ENCODE data around the gene AMBRA1.

AMBRA1 gene

GRCh38 chr11:46617134-46617971 is 23.5 kb upstream of the AMBRA1 start, which contains the start of the genes ATG13 and HARBI1:
TSS of gene ATG13 (plus strand) at chr11:46617553. CDS start at chr11:46644292, 26,739 bp downstream.
TSS of gene HARBI1 (minus strand) at chr11:46617227. CDS start at chr11:46616237, 990 bp downstream.
- Histone ChIP-seq H3K27me3 (ENCODE audit: insufficient read depth, poor library complexity, severe bottlenecking) (no peaks in the 10 kb centered on the region), H3K27ac (replicated peaks) (peak within 1 kb of the TSS; percentile 99), H3K4me3 (replicated peaks; ENCODE audit: insufficient read depth, low read length) (peak within 1 kb of the TSS; percentile 99)
- TF ChIP-seq SPI1 (IDR thresholded peaks at IDR 0.05; ENCODE audit: borderline replicate concordance, low read depth) (no peak), CTCF (IDR thresholded peaks at IDR 0.05; ENCODE audit: insufficient read depth, low read length) (peak; percentile 58), GABPA (IDR thresholded peaks at IDR 0.05; ENCODE audit: low read depth) (peak; percentile 70), REST (IDR thresholded peaks at IDR 0.05; ENCODE audit: insufficient replicate concordance, low read depth) (peak; percentile 64), POLR2AphosphoS5 (IDR thresholded peaks at IDR 0.05; ENCODE audit: low read depth) (peak; percentile 43)
- DNase-seq (ENCODE audit: low read depth in 1 of 2, low spot score in 1 of 2): peak; percentile 81 to 86

- peak overlapping the region; percentile 99 for H3K27ac ChIP-seq (replicated peaks)
- TF ChIP-seq CTCF (IDR thresholded peaks at IDR 0.05; ENCODE audit: insufficient read depth, low read length) (no peak), POLR2AphosphoS5 (IDR thresholded peaks at IDR 0.05; ENCODE audit: low read depth) (no peak; the same call in 1 of the 2 replicates)
- no peaks in the 10 kb centered on the region for H3K27me3 ChIP-seq (ENCODE audit: insufficient read depth, poor library complexity, severe bottlenecking)
- peak overlapping the region; percentile 99 for H3K4me3 ChIP-seq (replicated peaks; ENCODE audit: insufficient read depth, low read length)
- DNase-seq (ENCODE audit: low read depth in 1 of 2, low spot score in 1 of 2): peak; percentile 39 to 52
Observed at GRCh38 chr11:46616551-46617133, 22.8 kb upstream of the AMBRA1 start.

- Histone ChIP-seq H3K27me3 (ENCODE audit: insufficient read depth, poor library complexity, severe bottlenecking) (no peaks in the 10 kb centered on the region), H3K4me3 (replicated peaks; ENCODE audit: insufficient read depth, low read length) (no peak overlapping the region), H3K27ac (replicated peaks) (no peak overlapping the region)
- TF ChIP-seq GABPA (IDR thresholded peaks at IDR 0.05; ENCODE audit: low read depth): no peak
- no peak for TF ChIP-seq CTCF (IDR thresholded peaks at IDR 0.05; ENCODE audit: insufficient read depth, low read length)
- no peak for TF ChIP-seq POLR2AphosphoS5 (IDR thresholded peaks at IDR 0.05; ENCODE audit: low read depth)
- TF ChIP-seq REST (IDR thresholded peaks at IDR 0.05; ENCODE audit: insufficient replicate concordance, low read depth): no peak
- no peak for TF ChIP-seq SPI1 (IDR thresholded peaks at IDR 0.05; ENCODE audit: borderline replicate concordance, low read depth)
- no peak for DNase-seq (ENCODE audit: low read depth in 1 of 2, low spot score in 1 of 2)
Observed at GRCh38 chr11:46615756-46616155, 21.9 kb upstream of the AMBRA1 start.
